ENCODE measurements around the gene SLC2A10.

DNA sequence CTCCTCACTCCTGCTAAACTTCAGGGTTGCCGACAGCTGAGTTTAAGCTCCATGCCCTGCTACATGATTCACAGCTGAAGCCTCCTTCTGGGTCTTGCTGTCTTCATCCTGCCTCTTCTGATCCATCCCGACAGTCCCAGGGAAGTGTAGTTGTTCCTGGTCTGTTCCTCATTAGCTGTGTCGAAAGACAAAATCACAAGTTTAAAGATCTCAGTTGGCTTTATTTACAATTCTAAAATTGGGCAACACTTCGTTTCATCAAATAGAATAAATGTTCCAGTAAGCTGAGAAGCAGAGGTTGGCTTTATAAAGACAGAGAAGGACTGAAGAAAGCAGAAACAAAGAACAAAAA, 4.1 kb upstream of the SLC2A10 start:
- TF ChIP-seq, protein P1, sequence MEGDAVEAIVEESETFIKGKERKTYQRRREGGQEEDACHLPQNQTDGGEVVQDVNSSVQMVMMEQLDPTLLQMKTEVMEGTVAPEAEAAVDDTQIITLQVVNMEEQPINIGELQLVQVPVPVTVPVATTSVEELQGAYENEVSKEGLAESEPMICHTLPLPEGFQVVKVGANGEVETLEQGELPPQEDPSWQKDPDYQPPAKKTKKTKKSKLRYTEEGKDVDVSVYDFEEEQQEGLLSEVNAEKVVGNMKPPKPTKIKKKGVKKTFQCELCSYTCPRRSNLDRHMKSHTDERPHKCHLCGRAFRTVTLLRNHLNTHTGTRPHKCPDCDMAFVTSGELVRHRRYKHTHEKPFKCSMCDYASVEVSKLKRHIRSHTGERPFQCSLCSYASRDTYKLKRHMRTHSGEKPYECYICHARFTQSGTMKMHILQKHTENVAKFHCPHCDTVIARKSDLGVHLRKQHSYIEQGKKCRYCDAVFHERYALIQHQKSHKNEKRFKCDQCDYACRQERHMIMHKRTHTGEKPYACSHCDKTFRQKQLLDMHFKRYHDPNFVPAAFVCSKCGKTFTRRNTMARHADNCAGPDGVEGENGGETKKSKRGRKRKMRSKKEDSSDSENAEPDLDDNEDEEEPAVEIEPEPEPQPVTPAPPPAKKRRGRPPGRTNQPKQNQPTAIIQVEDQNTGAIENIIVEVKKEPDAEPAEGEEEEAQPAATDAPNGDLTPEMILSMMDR (IDR thresholded peaks at IDR 0.05): no peak
- no peak for TF ChIP-seq POLR2A (IDR thresholded peaks at IDR 0.05)
